ENCODE results near the gene SPAG16. TPM values are rescaled to one million over a fixed set of nuclear protein-coding genes. Genes with fewer than 3 reads are reported as not detected.
A peak's percentile ranks its signal among the peaks of the same experiment; 100 is the strongest.

SPAG16 gene
- total and polyA plus RNA-seq, 12 donors: 8.4 to 28.3 (median 19.1) TPM

DNA sequence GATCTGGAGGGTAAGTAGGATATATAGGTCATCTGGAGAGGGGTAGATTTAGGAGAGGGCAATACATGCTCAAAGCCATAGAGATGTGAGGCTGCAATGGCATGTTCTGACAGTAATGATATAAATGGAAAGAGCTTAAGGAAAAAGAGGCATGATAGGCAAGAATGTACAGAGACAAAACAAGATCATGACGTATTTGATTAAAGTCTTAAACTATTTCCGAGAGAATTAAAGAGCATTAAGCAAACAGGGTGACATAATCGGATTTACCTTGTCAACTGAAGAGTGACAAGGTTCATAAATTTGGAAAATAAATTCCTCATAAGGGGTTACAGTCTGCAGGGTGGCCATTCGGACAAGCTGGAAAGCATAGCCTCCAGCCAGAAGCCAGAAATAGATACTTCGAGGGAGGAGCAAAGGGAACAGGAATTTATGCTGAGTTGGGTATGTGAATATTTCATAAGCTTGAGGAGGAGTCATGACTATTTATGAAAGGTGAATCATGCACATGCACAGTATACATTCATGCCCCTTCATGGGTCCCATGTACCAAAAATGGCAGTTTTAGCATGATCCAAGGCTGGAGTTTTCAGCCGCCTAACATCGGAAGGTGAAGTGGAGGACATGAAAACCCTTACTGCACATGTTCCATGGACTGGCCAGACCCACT, 730.4 kb downstream of the SPAG16 start:
- TF ChIP-seq, protein P1, sequence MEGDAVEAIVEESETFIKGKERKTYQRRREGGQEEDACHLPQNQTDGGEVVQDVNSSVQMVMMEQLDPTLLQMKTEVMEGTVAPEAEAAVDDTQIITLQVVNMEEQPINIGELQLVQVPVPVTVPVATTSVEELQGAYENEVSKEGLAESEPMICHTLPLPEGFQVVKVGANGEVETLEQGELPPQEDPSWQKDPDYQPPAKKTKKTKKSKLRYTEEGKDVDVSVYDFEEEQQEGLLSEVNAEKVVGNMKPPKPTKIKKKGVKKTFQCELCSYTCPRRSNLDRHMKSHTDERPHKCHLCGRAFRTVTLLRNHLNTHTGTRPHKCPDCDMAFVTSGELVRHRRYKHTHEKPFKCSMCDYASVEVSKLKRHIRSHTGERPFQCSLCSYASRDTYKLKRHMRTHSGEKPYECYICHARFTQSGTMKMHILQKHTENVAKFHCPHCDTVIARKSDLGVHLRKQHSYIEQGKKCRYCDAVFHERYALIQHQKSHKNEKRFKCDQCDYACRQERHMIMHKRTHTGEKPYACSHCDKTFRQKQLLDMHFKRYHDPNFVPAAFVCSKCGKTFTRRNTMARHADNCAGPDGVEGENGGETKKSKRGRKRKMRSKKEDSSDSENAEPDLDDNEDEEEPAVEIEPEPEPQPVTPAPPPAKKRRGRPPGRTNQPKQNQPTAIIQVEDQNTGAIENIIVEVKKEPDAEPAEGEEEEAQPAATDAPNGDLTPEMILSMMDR (IDR thresholded peaks at IDR 0.05): no peak
- DNase-seq: no peak
- Histone ChIP-seq H3K9me3 (no peaks in the 10 kb centered on the region), H3K4me1 (no peaks in the 10 kb centered on the region), H3K27ac (no peak overlapping the region), H3K36me3 (no peaks in the 10 kb centered on the region), H3K27me3 (no peaks in the 10 kb centered on the region), H3K4me3 (no peak overlapping the region)
- intact Hi-C loops (cut with DNase I): loop anchor here in 1 of 10 donors (5.0 kb wide), 1 partner anchor 1627 kb away; no protein-coding TSS in a partner anchor
- no peak for ATAC-seq
- 81 to 86% methylated on average over 7 of the region's 7 CpGs for WGBS, 2 donors

- Histone ChIP-seq H3K4me3 (no peak overlapping the region), H3K27me3 (no peaks in the 10 kb centered on the region), H3K4me1 (no peaks in the 10 kb centered on the region), H3K27ac (no peak overlapping the region), H3K36me3 (no peaks in the 10 kb centered on the region), H3K9me3 (no peaks in the 10 kb centered on the region)
- 61 to 68% methylated on average over 3 of the region's 3 CpGs for WGBS, 2 donors
- intact Hi-C loops (cut with DNase I): loop anchor here in 1 of 10 donors (5.0 kb wide), 1 partner anchor 1632 kb away; no protein-coding TSS in a partner anchor
- DNase-seq: peak in 1 of 2 donors; percentile 6
- ATAC-seq: peak in 2 of 8 donors; percentile 62 to 93
- TF ChIP-seq, protein P1 (IDR thresholded peaks at IDR 0.05): no peak
Measured at GRCh38 chr2:214019229-214019972, 735.1 kb downstream of the SPAG16 start.

- no peak for ATAC-seq
- intact Hi-C loops (cut with DNase I): loop anchor here in 1 of 10 donors (5.0 kb wide), 1 partner anchor 1633 kb away; no protein-coding TSS in a partner anchor
Measured at GRCh38 chr2:214019973-214020345, 735.7 kb downstream of the SPAG16 start.

GRCh38 chr2:214029190-214029589, 744.9 kb downstream of the SPAG16 start:
- Histone ChIP-seq H3K27ac (no peak overlapping the region), H3K4me3 (no peak overlapping the region), H3K36me3 (no peaks in the 10 kb centered on the region), H3K4me1 (no peaks in the 10 kb centered on the region), H3K27me3 (no peaks in the 10 kb centered on the region), H3K9me3 (no peaks in the 10 kb centered on the region)
- DNase-seq (no peak), ATAC-seq (no peak)
- TF ChIP-seq, protein P1 (IDR thresholded peaks at IDR 0.05): no peak
- 80 to 81% methylated on average over 2 of the region's 2 CpGs for WGBS, 2 donors
- intact Hi-C loops (cut with DNase I): no loop called here

More at GRCh38 chr2:214019973-214020345, 735.7 kb downstream of the SPAG16 start:
- H3K9me3 ChIP-seq: no peaks in the 10 kb centered on the region
- H3K36me3 ChIP-seq: no peaks in the 10 kb centered on the region
- no peaks in the 10 kb centered on the region for H3K4me1 ChIP-seq
- H3K27me3 ChIP-seq: no peaks in the 10 kb centered on the region
- 69 to 84% methylated on average over 4 of the region's 4 CpGs for WGBS, 2 donors
- no peak overlapping the region for H3K27ac ChIP-seq
- TF ChIP-seq, protein P1 (IDR thresholded peaks at IDR 0.05): no peak
- H3K4me3 ChIP-seq: no peak overlapping the region
- DNase-seq: no peak

Data from heart right ventricle (tissue), 16 donors.